ENCODE results near the gene CTNNA1. TPM values are rescaled to one million over a fixed set of nuclear protein-coding genes. Genes with fewer than 3 reads are reported as not detected.

CTNNA1 gene
- total RNA-seq, 1 donor from 2014 or later, result 310 TPM

DNA sequence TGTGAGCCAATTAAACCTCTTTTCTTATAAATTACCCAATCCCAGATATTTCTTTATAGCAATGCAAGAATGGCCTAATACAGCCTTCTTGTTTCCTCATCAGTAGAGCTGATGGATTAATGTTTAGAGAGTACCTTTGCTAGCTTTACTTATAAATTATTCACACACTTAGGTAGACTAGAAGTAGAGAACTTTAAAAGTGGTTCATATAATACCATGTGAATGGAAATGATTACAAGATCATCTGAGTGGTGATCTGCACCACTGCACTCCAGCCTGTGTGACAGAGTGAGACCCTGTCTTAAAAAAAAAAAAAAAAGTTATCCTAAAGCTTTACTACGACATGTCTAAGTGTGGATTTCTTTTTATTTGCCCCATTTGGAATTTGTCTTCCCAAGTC, 145.1 kb downstream of the CTNNA1 start:
- Histone ChIP-seq H3K27ac (no peak overlapping the region), H3K9me3 (no peaks in the 10 kb centered on the region), H3K4me3 (no peak overlapping the region), H3K4me1 (no peaks in the 10 kb centered on the region), H3K27me3 (no peaks in the 10 kb centered on the region), H3K36me3 (peaks cover 4 to 5% of the 10 kb centered on the region in 2 donors)
- TF ChIP-seq, protein P1, sequence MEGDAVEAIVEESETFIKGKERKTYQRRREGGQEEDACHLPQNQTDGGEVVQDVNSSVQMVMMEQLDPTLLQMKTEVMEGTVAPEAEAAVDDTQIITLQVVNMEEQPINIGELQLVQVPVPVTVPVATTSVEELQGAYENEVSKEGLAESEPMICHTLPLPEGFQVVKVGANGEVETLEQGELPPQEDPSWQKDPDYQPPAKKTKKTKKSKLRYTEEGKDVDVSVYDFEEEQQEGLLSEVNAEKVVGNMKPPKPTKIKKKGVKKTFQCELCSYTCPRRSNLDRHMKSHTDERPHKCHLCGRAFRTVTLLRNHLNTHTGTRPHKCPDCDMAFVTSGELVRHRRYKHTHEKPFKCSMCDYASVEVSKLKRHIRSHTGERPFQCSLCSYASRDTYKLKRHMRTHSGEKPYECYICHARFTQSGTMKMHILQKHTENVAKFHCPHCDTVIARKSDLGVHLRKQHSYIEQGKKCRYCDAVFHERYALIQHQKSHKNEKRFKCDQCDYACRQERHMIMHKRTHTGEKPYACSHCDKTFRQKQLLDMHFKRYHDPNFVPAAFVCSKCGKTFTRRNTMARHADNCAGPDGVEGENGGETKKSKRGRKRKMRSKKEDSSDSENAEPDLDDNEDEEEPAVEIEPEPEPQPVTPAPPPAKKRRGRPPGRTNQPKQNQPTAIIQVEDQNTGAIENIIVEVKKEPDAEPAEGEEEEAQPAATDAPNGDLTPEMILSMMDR (IDR thresholded peaks at IDR 0.05), result no peak
- intact Hi-C loops (cut with DNase I), result no loop called here
- no peak for DNase-seq (ENCODE audit: low spot score in 2 of 2)

DNA sequence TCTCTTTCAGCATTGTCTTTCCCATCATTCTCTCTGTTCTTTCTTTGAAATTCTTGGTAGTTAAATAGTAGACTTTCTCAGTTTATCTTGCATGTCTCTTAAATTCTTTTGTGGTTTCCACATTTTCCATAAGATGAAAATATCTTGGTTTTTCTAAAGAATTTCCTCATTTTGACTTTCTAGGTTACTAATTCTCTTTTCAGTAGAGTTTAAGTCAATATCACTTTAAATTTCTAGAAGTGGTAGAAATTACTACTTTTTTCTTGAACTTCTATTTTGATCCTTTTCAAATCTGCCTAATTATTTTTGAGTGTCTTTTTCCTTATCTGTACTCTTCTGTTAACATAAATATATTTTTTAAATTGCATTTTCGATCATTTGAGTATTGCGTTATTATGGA, 145.5 kb downstream of the CTNNA1 start:
- H3K4me3 ChIP-seq, result no peak overlapping the region
- intact Hi-C loops (cut with DNase I), result no loop called here
- no peak for DNase-seq (ENCODE audit: low spot score in 2 of 2)

DNA sequence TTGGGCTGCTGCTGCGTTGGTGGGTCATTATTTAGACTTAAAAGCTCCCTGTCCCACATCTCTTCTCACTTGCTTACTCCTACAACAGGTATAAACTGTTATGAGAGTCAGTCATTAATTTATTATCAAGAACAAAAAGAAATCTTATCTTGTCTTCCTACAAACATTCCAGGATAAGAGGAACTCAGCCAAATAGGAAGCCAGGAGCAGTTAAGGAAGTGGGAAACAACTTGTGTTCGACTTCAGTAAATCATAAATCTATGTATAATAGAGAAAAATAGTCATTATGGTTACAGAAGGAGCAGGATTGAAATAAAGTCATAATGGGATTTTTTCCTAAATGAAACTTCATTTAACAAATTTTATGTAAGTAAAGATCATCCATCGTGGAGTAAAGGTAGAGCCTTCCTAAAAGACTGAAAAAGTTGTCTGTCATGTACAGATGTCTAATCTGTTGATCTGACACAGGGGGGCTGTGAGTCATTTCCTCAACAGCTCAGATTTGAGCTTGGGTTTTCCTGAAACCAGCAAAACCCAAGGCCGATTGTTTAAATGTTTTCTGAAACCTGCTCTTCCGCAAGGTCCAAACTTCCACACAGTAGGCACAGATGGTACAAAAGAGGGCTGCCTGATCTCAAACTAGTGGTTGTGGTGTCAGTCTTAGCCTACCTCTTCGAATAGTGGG, 147.2 kb downstream of the CTNNA1 start:
- TF ChIP-seq, protein P1 (IDR thresholded peaks at IDR 0.05), result no peak
- Histone ChIP-seq H3K9me3 (no peaks in the 10 kb centered on the region), H3K4me3 (no peak overlapping the region), H3K36me3 (peaks cover 12 to 17% of the 10 kb centered on the region in 2 donors), H3K4me1 (no peaks in the 10 kb centered on the region), H3K27me3 (no peaks in the 10 kb centered on the region), H3K27ac (peak overlapping the region in 1 of 2 donors; percentile 29)
- DNase-seq (ENCODE audit: low spot score in 2 of 2), result no peak
- intact Hi-C loops (cut with DNase I), result no loop called here

More for the DNA sequence above, 145.5 kb downstream of the CTNNA1 start:
- TF ChIP-seq, protein P1 (IDR thresholded peaks at IDR 0.05), result no peak
- Histone ChIP-seq H3K27ac (no peak overlapping the region), H3K36me3 (peaks cover 4 to 5% of the 10 kb centered on the region in 2 donors), H3K9me3 (no peaks in the 10 kb centered on the region), H3K27me3 (no peaks in the 10 kb centered on the region), H3K4me1 (no peaks in the 10 kb centered on the region)

DNA sequence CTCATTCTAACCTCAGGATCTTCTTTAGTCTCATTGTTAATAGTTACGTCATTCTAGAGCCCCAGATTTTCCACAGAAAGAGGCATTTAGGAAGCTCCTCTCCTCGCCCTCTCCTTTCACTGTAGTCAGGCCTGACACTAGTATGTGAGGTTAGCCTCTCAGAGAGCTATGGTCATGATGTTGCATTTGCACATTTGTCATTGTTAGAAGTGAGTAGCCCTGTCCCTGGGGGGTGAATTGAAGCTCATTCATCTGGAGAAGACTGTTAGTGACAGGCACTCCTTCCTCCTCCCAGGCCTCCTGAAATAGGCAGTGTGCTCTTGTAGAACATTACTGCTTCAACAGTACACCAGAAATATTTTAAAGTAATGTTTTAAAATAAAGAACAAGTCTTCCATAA, 148.5 kb downstream of the CTNNA1 start:
- H3K9me3 ChIP-seq, result no peaks in the 10 kb centered on the region
- no peaks in the 10 kb centered on the region for H3K4me1 ChIP-seq
- no peak overlapping the region for H3K4me3 ChIP-seq
- H3K27me3 ChIP-seq, result no peaks in the 10 kb centered on the region
- DNase-seq (ENCODE audit: low spot score in 2 of 2), result no peak
- no peak overlapping the region for H3K27ac ChIP-seq
- intact Hi-C loops (cut with DNase I), result no loop called here
- TF ChIP-seq, protein P1 (IDR thresholded peaks at IDR 0.05), result no peak
- peaks cover 22 to 29% of the 10 kb centered on the region in 2 donors for H3K36me3 ChIP-seq

DNA sequence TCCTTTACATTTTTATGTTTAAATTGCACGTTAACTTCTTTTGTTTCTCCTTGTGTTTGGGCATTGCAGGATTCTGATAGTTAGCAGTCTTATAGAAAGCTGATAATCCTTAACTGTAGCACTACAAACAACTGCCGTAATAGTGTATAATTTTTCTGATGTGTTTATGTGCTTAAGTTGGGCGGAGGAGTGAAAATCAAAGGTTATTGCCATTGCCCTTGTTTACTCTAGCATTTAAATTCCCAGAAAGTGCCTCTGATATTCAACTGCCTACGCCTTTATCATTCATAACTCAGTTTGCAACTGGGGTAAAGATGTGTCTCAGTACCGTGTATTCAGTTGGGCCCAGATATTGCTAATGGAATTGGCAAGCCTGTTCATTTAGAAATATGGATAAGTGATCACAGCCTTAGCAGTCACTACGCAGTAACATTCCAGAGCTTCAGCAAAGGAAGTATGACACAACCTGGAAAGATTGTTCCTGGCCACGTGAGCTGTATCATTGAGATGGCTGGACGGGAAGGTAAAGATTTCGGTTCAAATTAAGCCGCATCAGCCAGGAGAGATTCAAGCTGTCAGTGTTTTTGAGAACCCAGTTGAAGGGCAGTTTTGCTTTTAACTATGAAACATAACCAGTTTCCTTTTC, 150.0 kb downstream of the CTNNA1 start:
- H3K9me3 ChIP-seq, result no peaks in the 10 kb centered on the region
- peak overlapping the region; percentile 5 to 19 for H3K27ac ChIP-seq
- H3K4me3 ChIP-seq, result no peak overlapping the region
- TF ChIP-seq, protein P1 (IDR thresholded peaks at IDR 0.05), result no peak
- H3K36me3 ChIP-seq, result peaks cover 22 to 32% of the 10 kb centered on the region in 2 donors
- intact Hi-C loops (cut with DNase I), result no loop called here
- DNase-seq (ENCODE audit: low spot score in 2 of 2), result no peak
- H3K27me3 ChIP-seq, result no peaks in the 10 kb centered on the region
- no peaks in the 10 kb centered on the region for H3K4me1 ChIP-seq

Measured in ascending aorta (tissue), 2 donors.